DMS 273 (cell line): Measurements from ENCODE around the gene PADI1.
A peak's percentile ranks its signal among the peaks of the same experiment; 100 is the strongest.

ENCODE experiments used
- DNase-seq: peaks from one replicate; lab custom pipeline; 2025; ENCODE audit not compliant: unreplicated experiment; lab: John Stamatoyannopoulos, UW

PADI1 gene, protein sequence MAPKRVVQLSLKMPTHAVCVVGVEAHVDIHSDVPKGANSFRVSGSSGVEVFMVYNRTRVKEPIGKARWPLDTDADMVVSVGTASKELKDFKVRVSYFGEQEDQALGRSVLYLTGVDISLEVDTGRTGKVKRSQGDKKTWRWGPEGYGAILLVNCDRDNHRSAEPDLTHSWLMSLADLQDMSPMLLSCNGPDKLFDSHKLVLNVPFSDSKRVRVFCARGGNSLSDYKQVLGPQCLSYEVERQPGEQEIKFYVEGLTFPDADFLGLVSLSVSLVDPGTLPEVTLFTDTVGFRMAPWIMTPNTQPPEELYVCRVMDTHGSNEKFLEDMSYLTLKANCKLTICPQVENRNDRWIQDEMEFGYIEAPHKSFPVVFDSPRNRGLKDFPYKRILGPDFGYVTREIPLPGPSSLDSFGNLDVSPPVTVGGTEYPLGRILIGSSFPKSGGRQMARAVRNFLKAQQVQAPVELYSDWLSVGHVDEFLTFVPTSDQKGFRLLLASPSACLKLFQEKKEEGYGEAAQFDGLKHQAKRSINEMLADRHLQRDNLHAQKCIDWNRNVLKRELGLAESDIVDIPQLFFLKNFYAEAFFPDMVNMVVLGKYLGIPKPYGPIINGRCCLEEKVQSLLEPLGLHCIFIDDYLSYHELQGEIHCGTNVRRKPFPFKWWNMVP

DNA sequence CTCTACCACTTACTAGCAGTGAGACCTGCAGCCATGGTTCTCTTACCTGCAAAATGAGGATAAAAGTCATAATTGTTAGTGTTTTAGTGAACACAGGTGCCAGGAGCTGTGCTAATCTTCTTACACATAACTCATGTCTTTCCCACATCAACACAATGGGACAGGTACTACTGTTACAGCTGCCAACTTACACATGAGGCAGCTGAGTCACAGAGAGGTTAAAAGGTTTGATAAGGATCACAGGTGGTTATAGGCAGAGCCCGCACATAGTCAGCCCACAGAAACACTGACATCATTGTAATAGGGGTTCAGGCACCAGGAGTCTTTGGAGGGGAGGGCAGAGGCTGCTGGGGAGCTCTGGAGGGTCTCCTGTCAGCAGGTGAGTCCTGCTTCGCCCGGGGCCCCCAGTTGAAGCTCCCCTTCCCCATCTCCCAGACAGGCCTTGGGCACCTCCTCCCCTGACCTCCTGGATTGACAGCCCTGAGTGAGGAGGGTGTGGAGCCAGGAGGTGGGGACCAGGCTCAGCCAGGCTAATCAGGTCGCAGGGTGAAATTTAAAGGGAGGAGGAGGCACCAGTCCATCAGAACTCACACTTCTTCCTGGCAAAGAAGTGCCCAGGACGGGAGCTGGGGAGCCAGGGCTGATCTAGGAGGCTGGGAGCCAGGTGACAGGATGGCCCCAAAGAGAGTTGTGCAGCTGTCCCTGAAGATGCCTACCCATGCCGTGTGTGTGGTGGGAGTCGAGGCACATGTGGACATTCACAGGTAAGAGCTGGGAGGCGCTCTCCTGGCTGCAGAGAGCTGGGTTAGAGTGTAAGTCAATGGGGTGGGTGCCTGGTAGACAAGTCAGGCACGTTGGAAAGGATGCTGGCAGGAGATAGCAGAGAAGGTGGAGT, at the start of gene PADI1:
Gene PADI1, plus strand, starts transcription at position 583 of the 895 bp plus-strand sequence. Its CDS starts 90 bp downstream, at position 673.
- DNase-seq, result no peak

DNA sequence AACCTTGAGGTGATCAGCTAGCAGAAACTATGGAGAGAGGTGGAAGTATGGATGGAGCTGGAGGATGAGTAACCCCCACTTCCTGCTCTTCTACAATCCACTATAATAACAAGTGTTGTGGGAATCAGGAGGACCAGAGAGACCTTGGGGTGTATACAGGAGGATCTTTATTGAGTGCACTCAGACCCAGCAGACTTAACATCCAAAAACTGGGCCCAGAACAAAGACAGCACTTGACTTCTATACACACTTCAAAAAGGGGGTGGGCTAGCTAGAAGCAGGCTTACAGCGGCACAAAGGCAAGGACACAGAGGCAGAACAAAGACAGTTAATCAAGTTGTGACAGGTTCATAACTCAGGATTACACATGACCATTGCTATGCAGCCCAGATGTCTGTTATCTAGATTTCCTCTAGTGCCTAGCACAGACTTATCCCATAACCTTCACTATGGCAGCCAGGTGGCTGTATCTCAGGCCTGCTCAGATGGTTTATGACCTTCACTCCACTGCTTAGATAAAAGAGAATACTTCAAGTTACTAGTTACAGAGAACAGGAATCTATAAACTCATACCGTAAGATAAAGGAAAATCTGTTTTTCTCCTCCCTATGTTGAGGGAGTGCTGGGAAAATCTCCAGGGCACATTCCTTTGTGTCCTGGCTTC, 49.5 kb upstream of the PADI1 start:
- no peak for DNase-seq

GRCh38 chr1:17156108-17156507, 48.8 kb upstream of the PADI1 start:
- peak; percentile 15 for DNase-seq

DNA sequence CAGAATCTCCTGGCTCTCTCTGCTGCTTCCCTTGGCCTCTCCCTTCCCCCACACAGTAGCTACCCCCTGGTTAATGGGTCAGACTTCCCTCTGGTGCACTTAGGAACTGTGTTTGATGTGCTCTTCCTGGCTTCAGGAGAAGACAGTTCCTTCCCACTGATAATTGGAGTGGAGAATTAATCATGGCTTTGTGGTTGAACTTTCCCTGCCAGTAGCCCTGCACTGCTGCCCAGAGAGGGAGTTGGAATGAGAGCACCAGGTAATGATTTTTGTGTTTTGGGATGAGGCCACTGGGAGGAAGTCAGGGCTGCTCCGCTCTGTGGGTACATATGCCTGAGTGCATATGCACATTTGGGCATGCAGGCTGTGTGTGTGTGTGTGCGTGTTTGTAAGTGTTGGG, 46.0 kb upstream of the PADI1 start:
- DNase-seq, result no peak

GRCh38 chr1:17161137-17161740, 43.7 kb upstream of the PADI1 start:
- peak; percentile 12 for DNase-seq

DNA sequence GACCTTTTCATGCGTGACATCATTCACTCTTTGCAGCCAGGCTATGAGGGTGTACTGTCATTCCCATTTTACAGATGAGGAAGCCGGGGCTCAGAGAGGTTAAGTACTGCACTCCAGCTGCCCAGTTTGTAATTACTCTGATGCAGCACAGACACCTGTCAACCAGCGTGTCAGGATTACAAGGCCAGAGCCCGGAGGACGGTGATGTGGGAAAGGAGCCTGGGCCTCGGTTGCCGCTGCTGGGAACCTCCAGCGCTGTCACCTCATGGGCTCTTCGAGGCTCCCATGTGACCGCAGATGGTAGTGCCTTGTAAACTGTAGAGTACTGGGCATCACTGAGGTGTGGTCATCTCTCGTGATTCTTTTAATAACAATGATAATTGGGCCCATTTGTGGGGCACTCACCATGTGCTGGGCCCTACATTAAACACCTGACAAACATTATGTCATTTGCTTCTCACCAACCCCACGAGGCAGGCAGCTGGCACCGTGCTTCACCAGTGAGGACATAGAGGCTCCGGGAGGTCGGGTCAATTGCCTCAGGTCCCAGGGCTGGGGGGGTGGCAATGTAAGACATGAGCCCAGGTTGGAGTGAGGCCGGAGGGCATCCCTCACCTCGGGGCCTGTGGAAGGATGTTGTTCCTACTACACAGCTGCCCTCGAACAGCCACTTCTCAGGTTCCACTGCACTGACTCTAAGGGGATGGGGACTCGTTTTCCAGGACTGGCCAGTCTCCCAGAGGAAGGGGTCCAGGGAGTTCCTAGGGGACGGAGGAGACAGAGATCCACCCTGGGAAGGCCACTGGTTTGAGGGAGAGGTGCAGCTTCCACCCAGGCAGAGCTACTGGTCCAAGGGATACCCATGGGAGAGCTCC, 42.8 kb upstream of the PADI1 start:
- DNase-seq, result no peak

DNA sequence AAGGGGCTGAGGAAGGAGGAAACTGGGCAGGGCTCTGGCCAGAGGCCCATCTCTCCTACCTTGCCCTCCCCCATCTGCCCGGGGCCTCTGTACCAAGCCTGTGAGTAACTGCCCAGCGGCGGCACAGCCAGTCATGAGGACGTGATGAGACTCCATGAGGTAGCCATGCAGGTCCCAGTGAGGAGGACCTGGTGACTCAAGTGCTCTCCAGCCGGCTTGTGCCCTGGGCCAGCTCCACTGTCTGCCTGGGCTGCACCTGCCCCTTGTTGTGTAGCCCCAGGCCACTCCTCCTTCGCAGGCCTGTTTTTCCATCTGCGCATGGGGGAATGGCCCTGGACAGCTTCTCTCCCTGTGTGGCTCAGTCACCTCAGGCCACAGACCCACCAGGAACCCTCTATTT, 42.0 kb upstream of the PADI1 start:
- DNase-seq, result no peak

DNA sequence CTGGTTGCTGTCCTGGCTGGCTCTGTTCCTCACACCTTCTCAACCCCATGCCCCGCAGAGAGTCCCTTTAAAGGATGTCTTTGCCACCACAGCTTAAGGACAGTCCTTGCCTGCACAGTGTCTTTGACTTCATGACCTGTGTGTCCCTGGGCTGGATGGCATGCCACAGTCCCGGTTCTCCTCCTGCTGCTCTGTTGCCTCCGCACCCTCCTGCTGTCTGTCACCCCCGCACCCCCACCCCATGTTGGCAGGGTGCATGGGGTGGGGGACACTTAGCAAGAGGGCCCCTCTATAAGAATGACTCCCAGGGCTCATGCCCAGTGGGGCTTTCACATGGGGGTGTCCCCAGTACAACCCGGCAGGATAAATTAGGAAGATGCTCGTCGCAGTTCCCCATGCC, 41.6 kb upstream of the PADI1 start:
- no peak for DNase-seq

DNA sequence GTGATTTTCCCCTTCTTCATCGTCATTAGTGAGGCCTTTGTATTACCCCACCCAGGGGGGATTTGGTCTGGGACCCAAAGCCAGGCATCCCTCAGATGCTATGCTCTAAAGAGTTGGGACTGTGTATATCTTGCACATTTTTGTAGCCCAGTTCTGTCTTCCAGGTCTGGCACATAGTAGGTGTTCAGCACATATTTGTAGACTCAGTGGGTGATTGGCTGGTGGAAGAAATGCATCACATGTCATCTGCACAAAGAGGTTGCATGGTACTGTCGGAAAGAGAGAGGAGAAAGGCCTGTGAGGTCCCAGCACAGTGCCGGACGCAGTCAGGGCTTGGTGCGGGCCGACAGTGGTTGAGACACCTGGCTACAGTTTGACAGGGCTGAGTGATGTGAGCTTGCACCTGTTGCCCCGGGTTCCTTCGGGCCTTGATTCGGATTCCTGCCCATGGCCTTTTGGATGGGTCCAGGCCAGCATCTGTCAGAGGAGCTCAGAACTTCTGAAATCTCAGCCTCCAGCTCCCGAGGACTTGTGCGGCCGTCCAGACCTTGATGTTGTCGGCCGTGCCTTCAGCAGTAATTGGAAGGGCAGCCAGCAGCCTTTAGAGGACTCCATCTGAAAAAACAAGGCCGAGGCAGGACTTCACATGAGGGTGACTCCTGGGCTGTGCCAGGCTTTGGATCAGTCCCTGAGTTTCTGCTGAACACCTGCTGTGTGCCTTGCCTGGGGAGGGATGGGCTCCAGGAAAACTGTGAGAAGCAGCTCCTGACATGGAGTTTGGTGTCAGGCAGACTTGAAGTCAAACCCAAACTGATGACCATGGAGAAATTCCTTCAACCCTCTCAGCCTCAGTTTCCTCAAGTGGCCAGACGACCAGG, 40.9 kb upstream of the PADI1 start:
- DNase-seq, result no peak

GRCh38 chr1:17165823-17166222, 39.1 kb upstream of the PADI1 start:
- DNase-seq, result no peak

DNA sequence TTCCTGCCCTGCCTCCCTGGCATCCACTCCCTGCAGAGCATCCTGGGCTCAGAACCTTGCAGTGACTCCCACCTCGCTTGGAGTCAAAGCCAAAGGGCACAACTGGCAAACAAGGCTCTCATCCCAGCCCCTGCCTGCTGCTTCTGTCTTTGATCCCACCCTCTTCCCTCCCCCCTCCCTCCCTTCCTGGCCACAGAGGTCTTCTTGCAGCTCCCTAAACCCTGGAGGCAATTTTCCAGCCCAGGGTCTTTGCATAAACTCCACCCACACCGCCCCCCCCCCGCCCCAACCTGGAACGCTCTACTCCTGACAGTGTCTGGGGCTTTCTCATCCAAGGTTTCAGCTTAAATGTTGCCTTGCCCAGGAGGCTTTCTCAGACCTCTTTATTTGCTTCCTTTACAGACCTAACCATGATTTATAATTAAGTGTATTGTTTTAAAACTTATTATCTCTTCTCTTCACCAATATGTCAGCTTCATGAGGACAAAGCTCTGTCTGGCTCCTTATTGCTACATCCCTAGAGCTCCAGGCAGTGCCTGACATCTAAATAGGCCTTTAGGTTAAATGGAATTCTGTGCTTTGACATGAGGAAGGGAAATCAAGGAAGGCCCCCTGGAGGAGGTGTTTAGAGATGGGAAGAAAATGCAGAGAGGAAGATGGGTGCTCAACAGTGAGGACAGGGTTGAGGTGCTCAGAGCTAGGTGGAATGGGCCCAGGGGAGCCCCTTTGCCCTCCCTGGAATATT, 37.7 kb upstream of the PADI1 start:
- DNase-seq, result peak; percentile 15

DNA sequence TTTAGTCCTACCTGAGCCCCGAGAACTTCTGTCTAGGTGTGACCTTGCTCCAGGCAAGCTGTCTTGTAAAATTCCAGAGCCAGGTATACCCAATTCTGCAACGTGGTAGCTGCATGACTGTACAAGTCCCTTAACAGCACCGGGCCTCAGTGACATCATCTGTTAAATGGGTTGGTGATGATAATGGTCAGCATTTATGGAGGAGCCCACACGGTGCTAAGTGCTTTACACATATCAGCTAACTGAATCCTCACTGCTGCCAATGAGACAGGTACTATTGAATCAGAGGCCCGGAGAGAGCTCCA, 37.2 kb upstream of the PADI1 start:
- DNase-seq, result no peak

- DNase-seq, result no peak
Observed at GRCh38 chr1:17168091-17168876, 36.6 kb upstream of the PADI1 start.

DNA sequence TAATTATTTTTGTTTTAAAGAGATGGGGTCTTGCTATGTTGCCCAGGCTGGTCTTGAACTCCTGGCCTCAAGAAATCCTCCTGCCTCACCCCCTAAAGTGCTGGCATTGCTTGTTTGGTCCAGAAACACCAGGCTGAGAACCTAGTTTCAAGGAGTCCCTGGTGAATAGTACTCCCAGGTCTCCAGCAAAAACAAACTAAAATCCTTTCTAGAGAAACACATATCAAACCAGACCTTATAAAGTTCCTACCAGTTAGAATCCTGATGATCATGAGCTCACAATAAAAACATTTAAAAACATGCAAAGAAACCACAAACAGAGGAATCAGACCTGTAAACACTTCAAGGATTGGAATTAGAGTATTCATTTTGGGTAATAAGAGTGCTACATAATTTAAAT, 34.4 kb upstream of the PADI1 start:
- DNase-seq, result no peak

DNA sequence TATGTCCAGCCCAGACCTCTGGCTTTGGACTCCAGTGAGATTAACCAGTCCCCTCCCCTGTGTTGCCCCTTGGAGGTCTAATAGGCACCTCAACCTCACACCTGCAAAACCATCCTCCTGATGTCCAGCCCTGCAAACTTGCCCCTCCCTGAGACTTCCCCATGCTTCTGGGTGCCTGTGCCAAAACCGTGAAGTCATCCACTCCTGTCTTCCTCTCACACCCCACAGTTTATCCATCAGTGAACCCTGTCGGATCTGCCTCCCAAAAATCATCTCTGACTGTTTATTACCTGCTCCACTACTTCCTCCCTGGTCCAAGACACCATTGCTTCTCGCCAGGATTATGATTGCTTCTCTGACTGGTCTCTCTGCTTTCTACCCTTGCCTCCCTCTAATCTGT, 31.7 kb upstream of the PADI1 start:
- no peak for DNase-seq

GRCh38 chr1:17176306-17177061, 28.4 kb upstream of the PADI1 start:
- no peak for DNase-seq

DNA sequence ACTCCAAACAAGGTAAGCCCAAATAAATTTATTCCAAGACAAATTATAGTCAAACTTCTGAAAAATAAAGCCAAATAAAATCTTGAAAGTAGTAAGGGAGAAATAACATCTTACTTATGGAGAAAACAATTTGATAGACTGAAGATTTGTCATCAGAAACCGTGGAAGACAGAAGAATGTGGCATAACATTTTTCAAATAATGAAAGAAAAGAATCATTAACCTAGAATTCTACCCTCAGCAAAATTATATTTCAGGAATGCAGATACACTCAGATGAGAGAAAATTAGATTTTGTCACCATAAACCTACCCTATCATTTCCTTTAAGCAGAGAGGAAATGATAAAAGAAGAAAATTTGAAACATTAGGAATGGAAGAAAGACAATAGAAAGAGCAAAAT, 27.3 kb upstream of the PADI1 start:
- DNase-seq, result no peak
